Measurements from ENCODE around the gene RFC4.

DNA sequence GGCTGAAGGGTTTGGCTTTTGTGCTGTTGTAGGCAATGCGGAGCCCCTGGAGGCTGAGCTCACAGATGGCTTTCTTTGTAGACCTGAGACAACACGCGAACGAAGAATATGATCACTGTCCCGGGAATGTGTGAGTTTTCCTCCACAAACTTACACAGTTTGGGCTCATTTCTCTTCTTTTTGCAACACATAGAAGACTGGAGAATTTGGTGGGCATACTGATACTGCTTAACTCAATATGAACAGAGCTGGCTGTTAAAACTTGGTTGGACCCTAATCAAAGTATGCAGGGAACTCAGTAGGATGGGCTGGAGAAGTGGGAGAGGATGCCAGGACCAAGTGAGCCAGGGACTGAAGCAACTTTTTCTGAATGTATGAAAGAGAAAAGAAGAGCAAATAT, 12.2 kb upstream of the RFC4 start:
- no peak for TF ChIP-seq CTCF (IDR thresholded peaks at IDR 0.05)
- TF ChIP-seq POLR2AphosphoS5 (IDR thresholded peaks at IDR 0.05; ENCODE audit: low read depth, low read length): no peak

Measured in Panc1 (cell line).